ENCODE measurements around the gene PCBD1. TPM values are rescaled to one million over a fixed set of nuclear protein-coding genes. Genes with fewer than 3 reads are reported as not detected.

Gene PCBD1
- total and polyA plus RNA-seq, 2 donors (not counting 1 experiment from before 2014, with no cell fraction given): 6.7 to 14.1 TPM

GRCh38 chr10:70909326-70909935 lies 21.1 kb upstream of the PCBD1 start:
- DNase-seq: no peak
- no peaks in the 10 kb centered on the region for H3K4me1 Mint-ChIP-seq
- no peak for TF ChIP-seq EZH2 (IDR thresholded peaks at IDR 0.05; ENCODE audit: borderline replicate concordance, insufficient read depth, low read depth, low read length, poor library complexity, severe bottlenecking)
- TF ChIP-seq, protein P1, sequence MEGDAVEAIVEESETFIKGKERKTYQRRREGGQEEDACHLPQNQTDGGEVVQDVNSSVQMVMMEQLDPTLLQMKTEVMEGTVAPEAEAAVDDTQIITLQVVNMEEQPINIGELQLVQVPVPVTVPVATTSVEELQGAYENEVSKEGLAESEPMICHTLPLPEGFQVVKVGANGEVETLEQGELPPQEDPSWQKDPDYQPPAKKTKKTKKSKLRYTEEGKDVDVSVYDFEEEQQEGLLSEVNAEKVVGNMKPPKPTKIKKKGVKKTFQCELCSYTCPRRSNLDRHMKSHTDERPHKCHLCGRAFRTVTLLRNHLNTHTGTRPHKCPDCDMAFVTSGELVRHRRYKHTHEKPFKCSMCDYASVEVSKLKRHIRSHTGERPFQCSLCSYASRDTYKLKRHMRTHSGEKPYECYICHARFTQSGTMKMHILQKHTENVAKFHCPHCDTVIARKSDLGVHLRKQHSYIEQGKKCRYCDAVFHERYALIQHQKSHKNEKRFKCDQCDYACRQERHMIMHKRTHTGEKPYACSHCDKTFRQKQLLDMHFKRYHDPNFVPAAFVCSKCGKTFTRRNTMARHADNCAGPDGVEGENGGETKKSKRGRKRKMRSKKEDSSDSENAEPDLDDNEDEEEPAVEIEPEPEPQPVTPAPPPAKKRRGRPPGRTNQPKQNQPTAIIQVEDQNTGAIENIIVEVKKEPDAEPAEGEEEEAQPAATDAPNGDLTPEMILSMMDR (IDR thresholded peaks at IDR 0.05): no peak
- POLR2A ChIA-PET: no interaction called here
- Histone ChIP-seq H2AFZ (ENCODE audit: insufficient read depth, low read depth, low read length, poor library complexity, severe bottlenecking) (no peak overlapping the region), H4K20me1 (ENCODE audit: control insufficient read depth, insufficient read depth, low read length, poor library complexity, severe bottlenecking) (no peaks in the 10 kb centered on the region), H3K4me2 (replicated peaks; ENCODE audit: low read depth, low read length, poor library complexity, severe bottlenecking) (no peak overlapping the region), H3K9ac (ENCODE audit: low read length) (no peak overlapping the region), H3K9me3 (ENCODE audit: control extremely low read depth in 1 of 3, control insufficient read depth in 2 of 3, insufficient read depth in 1 of 3, low read length in 2 of 3) (peaks cover 0 to 4% (median 0%) of the 10 kb centered on the region in 3 donors), H3K27ac (ENCODE audit: low read length in 2 of 2) (no peak overlapping the region), H3K4me3 (ENCODE audit: control extremely low read depth in 1 of 5, extremely low read depth in 1 of 5, insufficient read depth in 1 of 5, low read depth in 2 of 5, low read length in 4 of 5) (no peak overlapping the region), H3K36me3 (replicated peaks in 1 of 2; ENCODE audit: control extremely low read depth in 1 of 2, control insufficient read depth in 1 of 2, extremely low read depth in 1 of 2, insufficient read depth in 2 of 2, low read length in 1 of 2) (no peaks in the 10 kb centered on the region), H3K4me1 (ENCODE audit: control insufficient read depth in 2 of 2, insufficient read depth in 2 of 2, low read length in 2 of 2) (no peaks in the 10 kb centered on the region), H3K27me3 (replicated peaks in 1 of 4; ENCODE audit: control extremely low read depth in 1 of 4, control insufficient read depth in 3 of 4, insufficient read depth in 4 of 4, low read length in 3 of 4) (peaks cover 0 to 9% (median 0%) of the 10 kb centered on the region in 4 experiments), H3K79me2 (ENCODE audit: control insufficient read depth, insufficient read depth, low read length) (no peaks in the 10 kb centered on the region)
- CTCF ChIA-PET: no interaction called here
- H3K27me3 Mint-ChIP-seq: peaks cover 12% of the 10 kb centered on the region
- WGBS (ENCODE audit: insufficient coverage): 83% methylated on average over 7 of the region's 9 CpGs
- no peak overlapping the region for H3K27ac Mint-ChIP-seq
- no peak overlapping the region for H3K4me3 Mint-ChIP-seq
- no peaks in the 10 kb centered on the region for H3K9me3 Mint-ChIP-seq (ENCODE audit: insufficient read depth)
- no peak for ATAC-seq (ENCODE audit: low read depth)
- intact Hi-C loops (cut with micrococcal nuclease): no loop called here

GRCh38 chr10:70908406-70909296 lies 20.3 kb upstream of the PCBD1 start:
- Histone ChIP-seq H4K20me1 (ENCODE audit: control insufficient read depth, insufficient read depth, low read length, poor library complexity, severe bottlenecking) (no peaks in the 10 kb centered on the region), H3K9ac (ENCODE audit: low read length) (no peak overlapping the region), H3K9me3 (ENCODE audit: control extremely low read depth in 1 of 3, control insufficient read depth in 2 of 3, insufficient read depth in 1 of 3, low read length in 2 of 3) (peaks cover 0 to 4% (median 0%) of the 10 kb centered on the region in 3 donors), H3K27ac (ENCODE audit: low read length in 2 of 2) (no peak overlapping the region), H3K36me3 (replicated peaks in 1 of 2; ENCODE audit: control extremely low read depth in 1 of 2, control insufficient read depth in 1 of 2, extremely low read depth in 1 of 2, insufficient read depth in 2 of 2, low read length in 1 of 2) (no peaks in the 10 kb centered on the region), H2AFZ (ENCODE audit: insufficient read depth, low read depth, low read length, poor library complexity, severe bottlenecking) (no peak overlapping the region), H3K4me2 (replicated peaks; ENCODE audit: low read depth, low read length, poor library complexity, severe bottlenecking) (no peak overlapping the region), H3K27me3 (replicated peaks in 1 of 4; ENCODE audit: control extremely low read depth in 1 of 4, control insufficient read depth in 3 of 4, insufficient read depth in 4 of 4, low read length in 3 of 4) (peaks cover 0 to 9% (median 0%) of the 10 kb centered on the region in 4 experiments), H3K4me1 (ENCODE audit: control insufficient read depth in 2 of 2, insufficient read depth in 2 of 2, low read length in 2 of 2) (no peaks in the 10 kb centered on the region), H3K79me2 (ENCODE audit: control insufficient read depth, insufficient read depth, low read length) (no peaks in the 10 kb centered on the region), H3K4me3 (ENCODE audit: control extremely low read depth in 1 of 5, extremely low read depth in 1 of 5, insufficient read depth in 1 of 5, low read depth in 2 of 5, low read length in 4 of 5) (no peak overlapping the region)
- TF ChIP-seq, protein P1 (IDR thresholded peaks at IDR 0.05): no peak
- TF ChIP-seq EZH2 (IDR thresholded peaks at IDR 0.05; ENCODE audit: borderline replicate concordance, insufficient read depth, low read depth, low read length, poor library complexity, severe bottlenecking): no peak
- intact Hi-C loops (cut with micrococcal nuclease): no loop called here
- POLR2A ChIA-PET: no interaction called here
- CTCF ChIA-PET: no interaction called here
- 87% methylated on average over 12 of the region's 12 CpGs for WGBS (ENCODE audit: insufficient coverage)
- Mint-ChIP-seq H3K4me3 (no peak overlapping the region), H3K9me3 (ENCODE audit: insufficient read depth) (no peaks in the 10 kb centered on the region), H3K4me1 (no peaks in the 10 kb centered on the region), H3K27me3 (peaks cover 15% of the 10 kb centered on the region), H3K27ac (no peak overlapping the region)
- no peak for ATAC-seq (ENCODE audit: low read depth)
- no peak for DNase-seq
